Ovary (tissue), 3 donors: ENCODE results near the gene FUT7.

ENCODE experiments used
- CTCF ChIP-seq, 3 donors: fragments of 450-650 bp in 2 of 3; fragments of 200-600 bp in 1 of 3; IDR thresholded peaks; one replicate each; pipeline versions ENCODE4 v1.5.1 to v1.8.0; 2016 to 2022; ENCODE audit warnings: antibody characterized with exemption in 3 of 3, mild to moderate bottlenecking in 1 of 3
- EP300 ChIP-seq: sonication (generic); formaldehyde crosslinking; IDR thresholded peaks from one replicate; pipeline ENCODE4 v1.6.1; 2017; ENCODE audit warnings: antibody characterized with exemption
- POLR2A ChIP-seq: fragments of 450-650 bp; IDR thresholded peaks from one replicate; pipeline ENCODE4 v1.6.1; 2017; ENCODE audit warnings: antibody characterized with exemption, mild to moderate bottlenecking, moderate library complexity
- donor health status: DM: no; HTN: no; CAD: no.

DNA sequence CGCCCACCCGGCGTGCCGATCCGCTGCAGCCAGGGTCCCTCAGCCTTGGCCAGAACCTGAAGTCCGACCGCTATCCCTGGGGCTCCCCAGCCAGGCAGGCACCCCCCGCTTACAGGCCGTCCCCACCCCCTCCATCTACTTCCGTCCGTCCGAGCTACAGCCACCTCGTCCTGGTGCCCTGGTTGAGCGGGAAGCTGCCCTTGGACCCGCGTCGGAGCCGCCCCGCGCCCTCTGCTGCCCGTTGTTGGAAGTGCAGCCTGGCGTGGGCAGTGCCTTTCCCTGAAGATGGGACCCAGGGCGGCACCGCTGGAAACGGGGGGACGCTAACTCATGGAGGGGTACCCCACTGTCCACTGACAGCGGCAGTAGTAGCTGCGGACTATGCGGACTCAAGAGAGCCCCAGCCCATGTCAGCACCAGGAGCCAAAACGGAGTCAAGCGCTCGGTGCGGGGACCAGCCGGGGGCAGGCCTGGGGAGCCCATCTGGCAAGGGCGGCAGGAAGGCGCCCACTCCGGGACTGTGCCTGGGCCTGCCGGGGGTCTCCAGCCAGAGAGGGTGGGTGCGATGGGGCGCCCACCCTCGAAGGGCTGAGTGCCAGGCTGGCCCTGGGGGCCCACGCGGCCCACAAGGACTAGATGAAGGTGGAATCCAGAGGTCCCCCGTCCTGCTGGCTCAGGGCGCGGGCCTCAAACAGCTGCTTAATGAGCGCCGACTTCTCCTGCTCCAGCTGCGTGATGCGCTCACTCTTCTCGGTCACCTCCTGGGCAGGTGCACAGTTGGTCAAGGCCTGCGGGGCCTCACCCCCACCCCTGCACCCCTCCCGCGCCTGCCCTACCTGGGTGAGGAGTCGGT lies 32.4 kb upstream of the FUT7 start:
- no peak for TF ChIP-seq POLR2A
- peak; percentile 77 to 95 (median 94) for TF ChIP-seq CTCF (IDR thresholded peaks at IDR 0.05)
- TF ChIP-seq EP300, result no peak
